Loucy (cell line): ENCODE results near the gene TPD52L3.

Source experiments
- CTCF ChIP-seq: fragments of 200-600 bp; sonication (generic); conservative IDR thresholded peaks from 2 replicates; pipeline ENCODE4 v1.5.1; 2014; ENCODE audit warnings: mild to moderate bottlenecking, antibody characterized with exemption, low read length
- EZH2phosphoT487 ChIP-seq: fragments of 200-600 bp; IDR thresholded peaks from 2 replicates; pipeline ENCODE4 v1.6.1; 2018; ENCODE audit warnings: antibody characterized with exemption, mild to moderate bottlenecking, moderate library complexity, borderline replicate concordance

DNA sequence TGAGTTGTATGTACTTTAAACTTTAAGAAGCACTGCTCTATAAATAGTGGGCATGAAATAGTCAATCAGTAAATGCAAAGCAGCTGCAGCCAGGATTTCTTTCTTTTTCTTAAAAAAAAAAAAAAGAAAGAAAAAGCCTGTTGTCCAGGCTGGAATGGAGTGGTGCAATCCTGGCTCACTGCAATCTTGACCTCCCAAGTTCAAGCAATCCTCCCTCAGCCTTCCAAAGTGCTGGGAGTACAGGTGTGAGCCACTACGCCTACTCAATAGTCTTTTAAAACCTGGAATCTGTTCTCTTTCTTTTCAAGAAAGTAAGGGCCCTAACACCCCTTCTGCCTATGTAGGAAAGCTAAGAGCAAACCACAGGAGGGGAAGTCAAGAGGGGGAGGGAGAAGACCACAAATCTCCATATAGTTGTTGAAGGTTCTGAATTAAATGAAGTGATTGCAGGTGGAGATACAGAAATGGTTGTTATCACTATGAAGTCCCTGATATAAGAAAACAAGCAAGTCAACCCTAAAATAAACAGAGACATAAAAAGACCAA lies 20.6 kb upstream of the TPD52L3 start:
- TF ChIP-seq CTCF (no peak), EZH2phosphoT487 (no peak)
